DMS79 (cell line): ENCODE results near the gene GAB2.
"Not testable (repeated sequence)": the region's sequence is repeated elsewhere in the genome, so short reads cannot be mapped to it uniquely, and the experiment has no call there.

Experiments used
- DNase-seq: peaks from one replicate; lab custom pipeline; 2025; lab: John Stamatoyannopoulos, UW

GAB2 gene

GRCh38 chr11:78417175-78417887 is at the start of gene GAB2:
GAB2 (minus strand) TSS chr11:78417820; CDS start chr11:78417720, 100 bp downstream.
- DNase-seq, result peak; percentile 58

GRCh38 chr11:78467370-78467769 is 49.8 kb upstream of the GAB2 start:
- no peak for DNase-seq

- DNase-seq, result no peak
Measured at GRCh38 chr11:78465169-78465942, 47.7 kb upstream of the GAB2 start.

GRCh38 chr11:78464787-78465168 is 47.2 kb upstream of the GAB2 start:
- DNase-seq, result not testable (repeated sequence)

- no peak for DNase-seq
Measured at GRCh38 chr11:78460471-78460870, 42.9 kb upstream of the GAB2 start.

GRCh38 chr11:78459738-78460137 is 42.1 kb upstream of the GAB2 start:
- DNase-seq, result no peak

- no peak for DNase-seq
Measured at GRCh38 chr11:78457448-78457847, 39.8 kb upstream of the GAB2 start.

- DNase-seq, result no peak
Measured at GRCh38 chr11:78453140-78453935, 35.7 kb upstream of the GAB2 start.

- DNase-seq, result no peak
Measured at GRCh38 chr11:78451371-78452150, 33.9 kb upstream of the GAB2 start.

- no peak for DNase-seq
Measured at GRCh38 chr11:78450866-78451265, 33.2 kb upstream of the GAB2 start.

- no peak for DNase-seq
Measured at GRCh38 chr11:78449866-78450265, 32.2 kb upstream of the GAB2 start.

GRCh38 chr11:78446210-78446609 is 28.6 kb upstream of the GAB2 start:
- DNase-seq, result no peak

GRCh38 chr11:78444726-78445125 is 27.1 kb upstream of the GAB2 start:
- DNase-seq, result no peak

- no peak for DNase-seq
Measured at GRCh38 chr11:78441956-78442355, 24.3 kb upstream of the GAB2 start.

- no peak for DNase-seq
Measured at GRCh38 chr11:78438298-78438975, 20.8 kb upstream of the GAB2 start.

GRCh38 chr11:78432956-78433355 is 15.3 kb upstream of the GAB2 start:
- DNase-seq, result no peak

- no peak for DNase-seq
Measured at GRCh38 chr11:78432058-78432515, 14.5 kb upstream of the GAB2 start.

- DNase-seq, result no peak
Measured at GRCh38 chr11:78429660-78430059, 12.0 kb upstream of the GAB2 start.

GRCh38 chr11:78429209-78429608 is 11.6 kb upstream of the GAB2 start:
- no peak for DNase-seq

GRCh38 chr11:78428773-78429172 is 11.2 kb upstream of the GAB2 start:
- DNase-seq, result no peak

- DNase-seq, result no peak
Measured at GRCh38 chr11:78428266-78428636, 10.6 kb upstream of the GAB2 start.
